Measurements from ENCODE around the gene SETDB2.

The SETDB2 gene

GRCh38 chr13:49436890-49437289 is 7.2 kb upstream of the SETDB2 start:
- DNase-seq = no peak

- DNase-seq = no peak
Measured at GRCh38 chr13:49437705-49438104, 6.4 kb upstream of the SETDB2 start.

GRCh38 chr13:49439609-49440008 is 4.5 kb upstream of the SETDB2 start:
- DNase-seq = no peak

GRCh38 chr13:49441312-49441711 is 2.8 kb upstream of the SETDB2 start:
- DNase-seq = no peak

GRCh38 chr13:49441846-49442245 is 2.2 kb upstream of the SETDB2 start:
- DNase-seq = no peak

- no peak for DNase-seq
Measured at GRCh38 chr13:49443357-49443703, 744 bp upstream of the SETDB2 start.

GRCh38 chr13:49444524-49445395 is 686 bp downstream of the SETDB2 start:
- DNase-seq = no peak

GRCh38 chr13:49446473-49446872 is 2.4 kb downstream of the SETDB2 start:
- DNase-seq = no peak

- DNase-seq = no peak
Measured at GRCh38 chr13:49448753-49449152, 4.7 kb downstream of the SETDB2 start.

- DNase-seq = no peak
Measured at GRCh38 chr13:49450105-49450819, 6.2 kb downstream of the SETDB2 start.

- DNase-seq = no peak
Measured at GRCh38 chr13:49452725-49453457, 8.8 kb downstream of the SETDB2 start.

GRCh38 chr13:49453465-49453864 is 9.4 kb downstream of the SETDB2 start:
- DNase-seq = no peak

- no peak for DNase-seq
Measured at GRCh38 chr13:49454388-49455006, 10.4 kb downstream of the SETDB2 start.

GRCh38 chr13:49455007-49455398 is 10.9 kb downstream of the SETDB2 start:
- DNase-seq = no peak

- DNase-seq = no peak
Measured at GRCh38 chr13:49456156-49456555, 12.1 kb downstream of the SETDB2 start.

- no peak for DNase-seq
Measured at GRCh38 chr13:49457221-49457620, 13.1 kb downstream of the SETDB2 start.

- DNase-seq = no peak
Measured at GRCh38 chr13:49459580-49459979, 15.5 kb downstream of the SETDB2 start.

GRCh38 chr13:49464085-49464484 is 20.0 kb downstream of the SETDB2 start:
- DNase-seq = no peak

GRCh38 chr13:49464621-49465325 is 20.7 kb downstream of the SETDB2 start:
- DNase-seq = no peak

GRCh38 chr13:49466292-49466838 is 22.3 kb downstream of the SETDB2 start:
- no peak for DNase-seq

GRCh38 chr13:49472186-49472585 is 28.1 kb downstream of the SETDB2 start:
- DNase-seq = no peak

- no peak for DNase-seq
Measured at GRCh38 chr13:49476529-49476928, 32.5 kb downstream of the SETDB2 start.
